NCI-H2196 treated with DMSO at 0.1 percent for 48 hours (cell line): ENCODE measurements around the gene AFTPH.

Source experiments
- DNase-seq: peaks from one replicate; lab custom pipeline; 2025; ENCODE audit not compliant: unreplicated experiment; lab: John Stamatoyannopoulos, UW

Gene AFTPH

DNA sequence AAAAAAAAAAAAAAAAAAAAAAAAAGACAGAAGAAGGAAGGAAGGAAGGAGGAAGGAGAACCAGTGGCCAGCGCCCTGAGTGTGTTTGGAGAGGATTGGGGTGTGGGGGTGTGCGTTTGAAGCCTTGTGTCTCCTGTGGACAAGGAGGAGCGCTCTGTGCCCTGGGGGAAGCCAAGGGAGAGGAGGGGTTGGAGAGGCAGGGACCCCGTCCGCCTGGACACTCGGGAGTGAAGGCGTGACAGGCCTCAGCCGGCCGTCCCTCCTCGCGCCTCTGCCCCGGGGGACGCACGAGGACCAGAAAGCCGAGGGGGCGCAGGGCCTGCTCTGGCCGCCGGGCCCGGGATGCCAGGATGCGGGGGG, 84.7 kb downstream of the AFTPH start:
- no peak for DNase-seq

DNA sequence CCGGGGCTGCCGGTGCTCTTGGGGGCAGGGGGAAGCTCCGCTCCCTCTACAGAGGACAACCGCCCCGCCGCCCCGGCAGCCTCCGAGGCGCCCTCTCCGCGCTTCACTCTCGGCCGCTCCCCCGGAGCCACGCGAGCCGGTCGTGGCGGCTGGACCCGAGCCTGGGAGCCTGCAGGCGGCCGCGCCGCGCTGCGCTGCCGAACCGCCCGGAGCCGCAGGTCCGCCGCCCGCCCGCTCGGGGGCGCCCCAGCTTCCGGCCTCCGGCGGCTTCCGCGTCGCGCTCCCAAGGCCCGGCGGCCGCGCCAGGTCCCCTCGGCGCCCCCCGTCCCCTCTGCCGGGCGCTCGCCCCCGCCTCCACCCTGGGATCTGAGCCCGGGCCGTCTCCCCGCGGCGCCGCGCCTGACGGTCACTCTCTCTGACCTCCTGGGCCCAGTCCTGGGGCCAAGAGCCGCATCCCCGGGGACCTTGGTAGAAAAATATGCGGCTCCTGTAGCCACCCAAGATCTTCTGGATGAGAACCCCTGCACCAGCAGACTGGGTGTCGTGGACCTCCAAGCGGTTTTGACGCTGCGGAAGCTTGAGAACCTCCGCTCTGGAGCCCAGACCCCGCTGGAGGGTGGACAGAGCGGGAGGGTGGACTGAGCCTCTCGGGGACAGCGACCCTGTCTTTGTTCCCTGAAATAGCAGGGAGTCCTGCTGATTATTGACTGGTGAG, 85.3 kb downstream of the AFTPH start:
- no peak for DNase-seq

DNA sequence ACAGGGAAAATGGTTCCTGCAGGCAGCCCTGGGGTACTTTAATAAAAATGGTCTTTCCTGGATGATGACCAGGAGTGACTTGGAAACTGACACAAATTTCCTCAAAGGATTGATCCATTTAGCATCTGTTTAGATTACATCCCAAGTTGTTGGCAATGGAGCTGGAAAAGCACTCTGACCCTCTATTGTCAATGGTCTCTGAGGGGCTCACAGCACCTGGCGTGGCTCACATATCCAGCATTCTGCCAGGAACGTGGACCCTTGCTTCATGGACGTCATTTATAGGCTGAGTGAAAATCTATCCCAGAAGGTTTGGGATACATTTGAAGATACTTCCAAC, 85.8 kb downstream of the AFTPH start:
- DNase-seq: no peak

DNA sequence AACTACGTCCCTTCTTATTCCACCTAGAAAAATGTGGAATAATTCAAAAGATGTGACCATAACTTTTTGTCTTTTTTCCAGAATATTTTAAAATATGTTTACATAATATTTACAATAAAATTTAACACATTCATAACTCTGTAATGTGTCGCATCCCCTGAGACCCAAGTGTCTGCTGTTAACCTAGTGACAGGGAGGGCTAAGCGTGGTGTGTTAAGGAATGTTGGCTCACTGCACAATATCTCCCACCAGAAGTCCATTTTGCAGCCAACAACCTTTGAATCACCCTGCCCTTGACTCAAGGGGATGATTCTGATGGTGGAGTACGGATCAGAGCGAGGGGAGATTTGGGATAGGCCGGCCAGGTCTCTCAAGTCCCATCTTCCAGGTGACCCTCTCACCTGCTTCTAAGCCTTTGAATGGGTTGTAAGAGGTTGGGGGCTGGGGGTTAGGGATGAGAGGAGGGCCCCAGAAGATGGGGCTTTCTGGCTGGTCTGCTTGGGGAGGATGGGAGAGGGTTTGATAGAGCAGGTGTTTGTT, 86.3 kb downstream of the AFTPH start:
- no peak for DNase-seq

DNA sequence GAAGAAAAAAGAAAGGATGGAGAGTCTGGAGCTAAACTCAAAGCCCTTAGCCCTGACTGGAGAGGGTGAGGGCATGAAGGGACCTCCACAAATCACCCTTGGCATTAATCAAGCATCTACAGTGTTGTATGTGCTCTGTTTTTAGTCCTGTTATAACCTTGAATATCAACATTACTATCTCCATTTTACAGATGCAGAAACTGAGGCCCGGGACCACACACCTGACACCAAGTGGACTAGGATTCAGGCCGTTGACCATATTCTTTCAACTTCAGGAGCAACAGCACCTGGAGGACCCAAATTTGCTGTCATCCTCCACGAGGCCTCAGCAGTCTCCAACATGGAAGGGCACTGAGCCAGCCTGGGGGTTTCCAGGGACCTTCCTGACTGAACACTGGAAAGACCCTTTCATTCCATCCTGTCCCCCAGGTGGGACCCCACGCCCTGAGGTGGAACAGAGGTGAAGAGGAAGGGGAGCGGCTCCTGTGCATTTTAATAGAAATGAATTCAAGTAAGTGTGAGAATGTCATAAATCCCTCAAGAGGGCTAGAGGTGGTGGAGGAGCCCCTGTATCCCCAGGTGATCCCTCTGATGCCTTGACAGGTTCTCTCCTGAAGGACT, 88.6 kb downstream of the AFTPH start:
- no peak for DNase-seq

DNA sequence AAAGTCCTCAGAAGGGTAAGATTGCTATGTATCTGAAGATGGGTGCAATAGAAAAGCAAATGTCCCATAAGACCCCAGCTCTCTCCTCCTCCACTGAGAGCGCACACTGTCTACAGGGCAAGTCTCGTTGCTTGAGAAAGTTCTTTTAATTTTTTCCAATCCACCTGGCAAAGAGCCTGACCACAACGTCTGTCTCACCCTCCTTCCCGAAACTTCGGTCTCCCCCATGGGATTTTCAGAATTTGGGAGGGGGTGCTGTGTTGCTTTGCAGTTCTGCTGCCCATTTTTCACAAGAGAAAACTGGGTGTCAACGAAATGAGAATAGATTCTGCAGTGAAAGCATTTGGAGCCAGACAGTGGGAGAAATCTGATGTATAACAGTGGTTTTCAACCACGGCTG, 89.1 kb downstream of the AFTPH start:
- DNase-seq: no peak

DNA sequence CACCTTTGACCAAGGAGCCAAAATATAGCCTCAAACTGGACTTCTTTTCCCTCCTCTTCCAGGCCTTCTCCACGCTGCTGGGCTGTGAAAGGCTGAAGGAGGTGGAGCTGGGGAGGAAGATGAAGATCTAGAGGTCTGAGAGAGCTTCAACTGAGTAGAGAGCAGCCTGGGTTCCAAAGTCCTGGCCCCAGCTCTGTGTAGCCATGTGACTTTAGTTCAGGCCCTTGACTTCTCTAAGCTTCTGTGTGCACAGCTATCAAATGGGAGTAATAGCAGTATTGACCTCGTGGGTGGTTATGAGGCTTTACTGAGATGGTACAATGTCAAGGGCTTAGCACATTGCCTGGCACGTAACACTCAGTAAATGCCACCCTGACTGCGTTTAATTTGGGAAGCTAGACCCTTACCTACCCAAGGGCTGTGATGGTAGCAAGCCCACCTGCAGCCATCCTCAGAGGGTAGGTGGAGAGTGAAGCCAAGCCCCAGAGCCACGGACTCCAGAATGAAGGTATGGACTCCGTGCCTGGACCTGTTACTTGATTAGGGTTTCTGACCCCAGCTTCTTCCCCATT, 91.2 kb downstream of the AFTPH start:
- no peak for DNase-seq

DNA sequence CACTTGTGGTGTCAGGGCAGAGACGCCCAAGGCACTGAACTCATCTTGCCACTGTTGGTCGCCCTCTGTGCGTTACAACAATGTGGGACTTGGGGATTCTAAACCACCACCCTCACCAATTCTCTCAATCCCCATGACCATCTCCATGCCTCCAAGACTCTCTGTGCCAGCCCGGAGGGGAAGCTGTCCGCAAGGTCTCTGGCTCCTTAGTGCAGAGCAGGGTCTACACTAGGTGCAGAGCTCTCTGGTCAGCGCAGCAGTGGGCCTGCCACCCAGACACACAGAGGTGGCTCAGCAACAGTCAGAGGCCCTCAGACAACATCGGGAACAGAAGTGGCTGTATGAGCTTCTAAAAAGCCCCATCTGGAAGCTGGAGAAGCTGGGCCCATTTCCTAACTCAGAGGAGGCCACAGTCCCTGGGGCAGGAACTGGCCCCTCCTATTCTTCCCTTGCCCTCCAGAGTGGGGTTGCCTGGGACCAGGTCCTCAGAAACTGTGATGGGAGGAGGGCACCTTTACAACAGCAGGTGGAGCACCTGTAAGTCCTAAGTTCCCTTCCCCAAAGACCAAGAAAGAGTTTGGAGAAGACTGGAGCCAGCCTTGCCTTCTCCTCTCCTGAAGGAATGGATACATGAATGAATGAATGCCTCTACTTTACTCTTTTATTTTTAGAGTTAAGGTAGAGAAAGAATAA, 91.9 kb downstream of the AFTPH start:
- no peak for DNase-seq

DNA sequence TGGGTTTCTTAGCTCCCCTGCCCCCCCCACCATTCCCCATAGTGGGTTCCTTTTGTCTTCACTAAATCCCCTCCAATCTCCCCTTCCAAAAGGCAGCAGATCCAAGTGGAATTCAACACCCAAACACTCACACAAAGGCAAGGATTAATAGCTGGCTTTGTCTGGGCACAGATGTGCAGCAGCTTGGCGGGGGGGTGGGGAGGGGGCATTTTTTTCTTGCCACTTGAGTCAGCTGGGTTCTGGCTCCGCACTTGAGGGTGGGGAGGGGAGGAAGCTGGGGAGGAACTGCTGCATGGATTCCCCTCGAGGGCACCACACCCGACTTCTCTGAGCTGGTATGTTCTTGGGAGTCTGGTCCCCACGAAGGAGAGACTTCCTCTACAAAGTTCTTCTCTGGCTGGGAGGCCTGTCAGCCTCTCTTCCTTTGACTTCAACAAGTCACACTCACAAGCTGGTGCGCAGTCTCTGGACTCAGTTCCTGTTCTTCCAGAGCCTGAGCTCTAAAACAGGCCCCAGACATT, 93.6 kb downstream of the AFTPH start:
- no peak for DNase-seq

DNA sequence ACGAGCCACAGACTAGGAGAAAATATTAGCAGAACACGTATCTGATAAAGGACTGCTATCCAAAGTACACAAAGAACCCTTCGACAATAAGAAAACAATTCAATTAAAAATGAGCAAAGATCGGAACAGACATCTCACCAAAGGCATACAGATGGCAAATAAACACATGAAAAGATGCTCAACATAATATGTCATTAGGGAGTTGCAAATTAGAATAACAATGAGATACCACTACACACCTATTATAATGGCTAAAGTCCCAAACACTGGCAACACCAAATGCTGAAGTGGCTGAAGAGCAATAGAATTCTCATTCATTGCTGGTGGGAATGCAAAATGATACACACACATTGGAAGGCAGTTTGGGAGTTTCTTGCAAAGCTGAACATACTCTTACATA, 96.5 kb downstream of the AFTPH start:
- no peak for DNase-seq

DNA sequence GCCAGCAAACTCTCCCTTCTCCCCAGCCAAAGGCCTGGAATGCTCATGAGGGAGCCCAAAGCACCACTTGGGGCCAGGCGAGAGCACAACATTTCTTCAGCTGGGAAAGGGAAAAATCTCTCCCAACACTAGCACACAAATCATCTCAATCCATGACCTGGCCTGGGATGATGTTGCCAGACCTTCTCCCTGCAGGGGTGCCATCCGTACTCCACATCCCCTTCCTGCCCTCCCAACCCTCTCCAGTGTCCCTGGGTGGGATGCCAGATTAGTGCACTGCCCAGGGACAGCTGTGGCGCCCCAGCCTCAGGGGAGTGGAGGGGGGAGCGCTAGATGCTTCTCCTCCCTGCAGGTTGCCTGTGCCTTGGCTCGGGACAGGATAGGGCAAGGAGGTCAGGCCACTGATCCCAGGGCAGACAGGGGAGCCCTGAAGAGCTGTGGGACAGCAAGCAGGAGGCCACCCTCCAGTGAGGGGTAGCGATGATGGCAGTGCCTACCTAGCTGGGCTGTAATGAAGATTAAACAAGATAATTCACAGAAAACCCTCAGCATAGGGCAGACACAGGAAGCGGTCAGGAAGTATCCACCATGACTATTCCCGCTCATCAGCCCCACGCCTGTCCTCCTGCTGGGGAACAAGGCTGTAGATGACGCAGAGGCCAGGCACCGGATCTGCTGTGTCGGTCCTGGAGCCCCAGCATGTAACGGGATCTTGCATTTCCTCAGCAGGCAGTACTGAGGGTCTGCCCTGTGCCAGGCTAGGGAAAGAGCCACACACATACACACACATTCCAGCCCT, 98.5 kb downstream of the AFTPH start:
- no peak for DNase-seq

DNA sequence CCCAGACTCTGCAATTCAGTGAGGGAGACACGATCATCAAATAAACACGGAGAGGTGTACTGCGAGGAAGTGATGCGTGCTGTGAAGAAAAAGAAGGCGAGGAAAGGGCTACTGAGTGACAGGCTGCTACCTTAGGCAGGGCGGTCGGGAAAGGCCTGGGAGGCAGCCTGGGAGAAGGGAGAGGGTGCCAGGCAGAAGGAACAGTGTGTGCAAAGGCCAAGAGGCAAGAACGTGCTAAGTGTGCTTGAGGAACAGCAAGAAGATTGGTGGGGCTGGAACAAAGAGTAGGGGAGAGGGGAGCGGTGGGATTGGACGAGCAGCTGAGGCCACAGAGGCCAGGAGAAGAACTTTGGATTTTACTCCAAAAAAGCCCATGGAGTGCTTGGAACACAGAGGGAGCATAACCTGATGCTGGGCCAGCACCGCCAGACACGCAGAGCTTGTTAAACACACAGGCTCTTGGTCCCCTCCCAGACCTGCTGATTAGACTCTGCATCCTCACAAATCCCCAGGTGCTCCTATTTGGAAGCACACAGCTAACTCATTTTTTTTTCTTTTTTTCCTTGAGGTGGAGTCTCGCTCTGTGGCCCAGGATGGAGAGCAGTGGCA, 99.2 kb downstream of the AFTPH start:
- DNase-seq: no peak

DNA sequence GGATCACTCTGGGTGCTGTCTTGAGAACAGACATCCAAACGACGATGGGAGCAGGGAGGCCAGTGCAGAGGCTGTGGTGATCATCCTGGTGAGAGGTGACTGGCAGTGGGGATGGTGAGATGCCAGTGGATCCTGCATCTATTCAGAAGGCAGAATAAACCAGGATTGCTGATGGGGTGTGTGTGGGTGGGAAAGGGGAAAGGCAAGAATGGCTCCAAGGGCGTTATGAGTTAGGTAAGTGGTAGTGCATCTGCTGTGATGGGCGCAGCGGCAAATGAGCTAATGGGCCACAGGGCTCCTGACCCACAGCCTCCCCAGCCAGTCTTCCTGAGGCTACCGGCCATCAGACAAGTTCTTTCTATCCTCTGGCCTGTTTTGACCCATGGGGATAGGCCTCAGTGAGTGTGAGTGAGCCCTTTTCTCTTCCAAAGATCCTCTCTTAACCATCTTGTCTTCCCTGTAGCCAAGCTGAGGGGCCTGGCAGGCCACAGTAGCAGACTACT, 100.0 kb downstream of the AFTPH start:
- DNase-seq: no peak

DNA sequence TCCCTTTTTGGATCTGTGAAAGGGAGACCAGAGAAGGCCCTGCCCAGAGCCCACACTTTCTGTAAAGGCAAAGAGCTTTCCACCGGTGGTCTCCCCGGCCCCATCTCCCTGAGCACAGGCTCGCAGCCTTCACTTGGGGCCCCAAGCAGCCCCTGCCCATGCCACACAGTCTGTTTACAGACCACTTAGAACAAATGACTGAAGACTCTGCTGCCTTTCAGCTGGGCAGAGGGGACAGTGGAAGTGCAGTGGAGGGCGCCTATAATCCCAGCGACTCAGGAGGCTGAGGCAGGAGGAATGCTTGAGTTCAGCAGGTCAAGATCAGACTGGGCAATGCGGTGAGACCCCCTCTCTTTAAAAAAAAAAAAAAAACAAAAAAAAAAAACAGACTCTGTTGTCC, 100.7 kb downstream of the AFTPH start:
- DNase-seq: no peak

DNA sequence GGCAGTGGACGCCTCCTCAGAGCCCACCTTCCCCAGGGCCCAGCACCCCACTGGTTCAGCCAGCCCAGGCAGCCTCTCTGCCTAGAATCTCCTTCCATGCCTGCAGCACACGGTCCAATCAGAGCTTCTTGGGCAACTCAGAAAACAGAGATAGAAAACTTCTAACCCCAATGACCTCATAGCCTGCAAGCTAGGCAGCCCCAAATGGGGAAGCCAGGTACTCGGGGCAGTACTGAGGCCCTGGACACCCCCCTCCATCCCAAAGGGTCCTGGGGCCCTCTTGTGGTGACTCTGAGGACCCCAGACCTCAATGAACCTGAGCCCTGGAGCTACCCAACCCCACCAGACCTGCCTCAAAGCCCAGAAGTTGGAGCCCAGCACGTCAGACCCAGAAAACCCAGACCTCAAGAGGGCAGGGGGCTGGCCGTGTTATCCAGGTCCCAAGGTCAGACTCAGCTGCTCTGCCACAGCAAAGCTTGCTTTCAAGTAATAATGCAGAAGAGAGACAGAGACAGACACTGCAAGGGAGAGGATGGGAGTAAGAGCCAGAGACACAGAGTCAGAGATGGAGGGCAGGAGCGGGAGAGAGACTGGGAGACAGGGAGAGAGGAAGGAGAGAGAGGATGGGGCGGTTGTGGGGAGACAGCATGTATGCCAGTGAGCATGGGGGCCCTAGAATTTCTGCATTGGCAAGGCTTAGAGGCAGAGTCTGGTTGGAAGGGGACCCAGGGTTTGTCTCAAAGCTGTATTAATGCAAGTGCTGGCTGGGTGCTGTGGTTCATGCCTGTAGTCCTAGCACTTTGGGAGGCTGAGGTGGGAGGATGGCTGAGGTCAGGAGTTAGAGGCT, 101.4 kb downstream of the AFTPH start:
- no peak for DNase-seq

DNA sequence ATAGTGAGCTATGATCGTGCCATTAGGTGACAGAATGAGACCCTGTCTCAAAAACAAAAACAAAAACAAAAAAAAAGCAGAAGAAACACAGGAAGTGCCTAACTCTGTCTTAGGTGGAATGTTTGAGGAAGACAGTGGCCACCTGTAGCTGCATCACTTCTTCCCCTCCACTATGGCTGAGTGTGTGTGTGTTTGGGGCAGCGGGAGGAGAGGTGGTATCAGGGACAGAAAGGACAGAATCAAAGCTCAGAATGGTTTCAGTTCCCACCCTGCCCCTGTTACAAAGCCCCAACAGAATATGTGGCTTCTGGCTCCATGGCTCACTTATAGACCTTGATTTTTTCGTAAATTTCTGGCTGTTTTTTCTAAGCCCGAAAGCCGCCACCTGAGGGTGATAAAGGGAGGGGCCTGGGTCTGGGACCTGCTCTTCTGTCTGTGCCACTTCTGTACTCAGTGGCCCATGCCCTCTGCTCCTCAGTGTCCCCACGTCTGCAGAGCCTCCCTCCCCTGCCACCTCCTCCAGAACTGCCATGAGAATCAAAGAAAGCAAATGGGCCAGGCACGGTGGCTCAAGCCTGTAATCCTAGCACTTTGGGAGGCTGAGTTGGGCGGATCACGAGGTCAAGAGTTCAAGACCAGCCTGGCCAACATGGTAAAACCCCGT, 102.2 kb downstream of the AFTPH start:
- no peak for DNase-seq

DNA sequence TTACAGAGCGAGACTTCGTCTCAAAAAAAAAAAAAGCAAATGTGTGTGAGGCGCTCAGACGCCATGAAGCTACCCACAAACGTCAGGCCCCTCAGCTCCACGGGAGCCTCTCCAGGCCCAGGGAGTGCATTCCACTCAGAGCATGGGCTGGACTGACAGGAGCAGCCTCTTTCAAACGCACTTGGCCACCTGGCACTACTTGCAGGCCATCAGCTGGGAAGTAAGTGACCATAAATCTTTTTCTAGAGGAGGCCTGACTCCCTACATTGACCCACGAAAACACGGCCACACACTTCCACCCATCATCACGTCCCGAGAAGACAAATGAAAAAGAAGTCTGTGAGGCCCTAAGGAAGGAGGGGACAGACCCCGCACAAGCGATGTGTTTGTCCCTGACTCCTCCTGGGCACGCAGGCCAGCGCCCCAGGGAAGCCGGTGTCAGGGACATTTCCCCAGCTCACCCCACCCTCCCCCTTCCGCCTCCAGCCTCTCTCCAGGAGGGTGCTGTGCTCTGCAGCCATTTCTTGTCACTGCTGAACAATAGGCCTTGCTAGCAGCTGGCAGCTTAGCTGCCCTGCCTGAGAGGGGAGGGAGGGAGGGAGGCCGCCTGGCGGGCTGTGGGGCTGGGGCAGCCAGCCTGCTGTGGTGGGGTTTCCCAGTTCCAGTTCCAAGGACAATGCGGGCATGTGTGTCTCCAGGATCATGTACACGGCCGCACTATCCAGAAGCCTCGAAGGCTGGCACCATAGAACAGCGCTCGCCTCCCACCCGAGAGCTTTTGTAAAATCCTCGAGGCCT, 103.0 kb downstream of the AFTPH start:
- no peak for DNase-seq
